ENCODE measurements around the gene HES3.

HES3 gene

DNA sequence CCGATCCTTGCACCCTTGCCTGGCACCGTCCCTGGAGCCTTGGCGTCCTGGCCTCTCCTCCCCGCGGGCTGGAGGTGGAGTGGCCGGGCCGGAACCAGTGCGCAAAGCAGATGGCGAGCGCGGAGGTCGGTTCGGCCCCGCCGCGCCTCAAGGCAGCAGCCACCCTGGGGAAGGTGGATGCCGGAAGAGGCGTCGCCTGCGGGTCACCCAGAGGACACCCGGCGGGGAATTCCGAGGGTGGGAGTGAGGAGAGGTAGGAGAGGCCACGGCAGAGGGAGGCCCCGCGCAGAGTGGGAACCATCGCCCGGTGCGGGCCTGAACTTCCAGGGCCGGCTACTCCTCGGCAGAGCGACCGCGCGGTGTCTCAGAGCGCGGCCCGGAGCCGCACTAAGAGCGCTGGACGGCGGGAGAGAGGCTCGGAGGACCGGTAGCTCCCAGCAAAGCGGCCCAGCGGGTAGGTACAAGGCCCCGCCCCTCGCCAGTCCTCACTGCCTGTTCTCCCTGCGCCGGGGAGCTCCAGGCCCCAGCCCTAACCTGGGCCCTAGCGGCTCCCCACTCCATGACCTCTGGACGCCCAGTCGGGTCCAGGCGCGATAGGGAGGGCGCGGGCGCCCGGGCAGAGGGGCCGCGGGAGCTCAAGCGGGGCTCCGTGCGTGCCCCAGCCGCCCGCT is 38.0 kb upstream of the HES3 start, which contains the start of gene RNF207:
RNF207 (plus strand) TSS at position 271 of the 671 bp plus-strand sequence. CDS start 417 bp downstream, outside the sequence.
- DNase-seq (ENCODE audit: extremely low read depth, low read depth), result no peak
- TF ChIP-seq, protein P1, sequence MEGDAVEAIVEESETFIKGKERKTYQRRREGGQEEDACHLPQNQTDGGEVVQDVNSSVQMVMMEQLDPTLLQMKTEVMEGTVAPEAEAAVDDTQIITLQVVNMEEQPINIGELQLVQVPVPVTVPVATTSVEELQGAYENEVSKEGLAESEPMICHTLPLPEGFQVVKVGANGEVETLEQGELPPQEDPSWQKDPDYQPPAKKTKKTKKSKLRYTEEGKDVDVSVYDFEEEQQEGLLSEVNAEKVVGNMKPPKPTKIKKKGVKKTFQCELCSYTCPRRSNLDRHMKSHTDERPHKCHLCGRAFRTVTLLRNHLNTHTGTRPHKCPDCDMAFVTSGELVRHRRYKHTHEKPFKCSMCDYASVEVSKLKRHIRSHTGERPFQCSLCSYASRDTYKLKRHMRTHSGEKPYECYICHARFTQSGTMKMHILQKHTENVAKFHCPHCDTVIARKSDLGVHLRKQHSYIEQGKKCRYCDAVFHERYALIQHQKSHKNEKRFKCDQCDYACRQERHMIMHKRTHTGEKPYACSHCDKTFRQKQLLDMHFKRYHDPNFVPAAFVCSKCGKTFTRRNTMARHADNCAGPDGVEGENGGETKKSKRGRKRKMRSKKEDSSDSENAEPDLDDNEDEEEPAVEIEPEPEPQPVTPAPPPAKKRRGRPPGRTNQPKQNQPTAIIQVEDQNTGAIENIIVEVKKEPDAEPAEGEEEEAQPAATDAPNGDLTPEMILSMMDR (IDR thresholded peaks at IDR 0.05; ENCODE audit: low read depth, low read length), result no peak

DNA sequence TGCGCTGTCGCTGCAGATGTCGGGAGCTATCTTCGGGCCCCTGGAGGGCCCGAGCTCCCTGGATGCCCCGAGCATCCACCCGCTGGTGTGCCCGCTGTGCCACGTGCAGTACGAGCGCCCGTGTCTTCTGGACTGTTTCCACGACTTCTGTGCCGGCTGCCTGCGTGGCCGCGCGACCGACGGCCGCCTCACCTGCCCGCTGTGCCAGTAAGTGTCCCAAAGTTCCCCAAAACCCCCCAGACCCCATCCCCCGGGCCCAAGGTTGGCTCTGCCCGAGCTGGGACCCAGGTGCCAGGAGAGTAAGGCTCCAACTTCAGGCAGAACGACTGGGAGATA is 37.5 kb upstream of the HES3 start:
- TF ChIP-seq, protein P1 (IDR thresholded peaks at IDR 0.05; ENCODE audit: low read depth, low read length), result no peak
- DNase-seq (ENCODE audit: extremely low read depth, low read depth), result no peak

DNA sequence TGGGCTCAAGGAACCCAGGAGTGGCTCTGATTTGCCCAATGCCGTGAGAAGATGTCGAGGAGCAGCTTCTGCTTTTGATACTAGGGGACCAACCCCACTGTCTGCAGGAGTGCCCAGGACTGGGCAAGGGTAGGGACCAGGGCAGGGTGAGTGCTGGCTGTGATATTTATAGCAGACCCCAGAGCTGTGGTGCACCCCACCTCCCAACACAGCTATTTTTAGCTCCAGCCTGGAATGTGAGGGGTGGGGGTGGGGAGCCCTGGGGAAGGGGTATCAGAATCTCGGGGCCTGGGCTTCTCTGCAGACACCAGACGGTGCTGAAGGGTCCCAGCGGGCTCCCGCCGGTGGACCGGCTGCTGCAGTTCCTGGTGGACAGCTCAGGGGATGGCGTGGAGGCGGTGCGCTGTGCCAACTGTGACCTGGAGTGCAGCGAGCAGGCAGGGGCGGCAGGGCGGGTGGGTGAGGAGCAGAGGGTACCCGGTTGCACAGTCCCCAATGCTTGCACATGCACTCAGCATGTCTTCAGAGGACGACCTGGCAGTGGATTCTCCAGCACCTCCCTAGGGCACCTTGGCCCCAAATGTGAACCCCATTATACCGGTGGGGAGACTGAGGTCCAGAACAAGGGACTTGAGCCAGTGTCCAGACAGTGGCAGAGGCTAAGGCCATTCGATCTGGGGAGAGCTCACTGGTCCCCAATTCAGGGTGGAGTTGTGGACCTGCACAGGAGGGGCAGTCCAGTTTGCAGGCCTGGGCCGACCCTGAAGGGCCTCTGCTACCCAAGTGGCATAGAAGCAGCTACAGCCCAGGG is 36.7 kb upstream of the HES3 start:
- no peak for DNase-seq (ENCODE audit: extremely low read depth, low read depth)
- TF ChIP-seq, protein P1 (IDR thresholded peaks at IDR 0.05; ENCODE audit: low read depth, low read length), result no peak

DNA sequence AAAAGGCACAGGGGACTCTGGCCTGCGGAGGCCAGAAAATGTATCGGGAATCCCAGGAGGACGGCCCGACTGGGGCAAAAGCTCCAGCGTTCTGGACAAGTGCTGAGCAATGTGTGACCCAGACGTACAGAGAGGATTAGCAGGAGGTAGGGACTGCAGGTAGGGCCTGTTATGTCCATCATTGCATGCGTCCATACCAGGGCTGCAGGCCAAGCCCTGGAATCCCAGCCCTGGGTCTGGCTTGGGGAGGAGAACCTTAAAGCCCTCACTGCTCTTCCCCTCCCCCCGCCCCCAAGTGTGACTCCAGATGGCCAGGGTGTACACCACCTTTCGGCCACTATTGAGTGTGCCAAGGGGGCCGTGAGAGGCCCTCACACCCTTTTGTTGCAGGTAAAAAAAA is 36.1 kb upstream of the HES3 start:
- TF ChIP-seq, protein P1 (IDR thresholded peaks at IDR 0.05; ENCODE audit: low read depth, low read length), result no peak
- no peak for DNase-seq (ENCODE audit: extremely low read depth, low read depth)

DNA sequence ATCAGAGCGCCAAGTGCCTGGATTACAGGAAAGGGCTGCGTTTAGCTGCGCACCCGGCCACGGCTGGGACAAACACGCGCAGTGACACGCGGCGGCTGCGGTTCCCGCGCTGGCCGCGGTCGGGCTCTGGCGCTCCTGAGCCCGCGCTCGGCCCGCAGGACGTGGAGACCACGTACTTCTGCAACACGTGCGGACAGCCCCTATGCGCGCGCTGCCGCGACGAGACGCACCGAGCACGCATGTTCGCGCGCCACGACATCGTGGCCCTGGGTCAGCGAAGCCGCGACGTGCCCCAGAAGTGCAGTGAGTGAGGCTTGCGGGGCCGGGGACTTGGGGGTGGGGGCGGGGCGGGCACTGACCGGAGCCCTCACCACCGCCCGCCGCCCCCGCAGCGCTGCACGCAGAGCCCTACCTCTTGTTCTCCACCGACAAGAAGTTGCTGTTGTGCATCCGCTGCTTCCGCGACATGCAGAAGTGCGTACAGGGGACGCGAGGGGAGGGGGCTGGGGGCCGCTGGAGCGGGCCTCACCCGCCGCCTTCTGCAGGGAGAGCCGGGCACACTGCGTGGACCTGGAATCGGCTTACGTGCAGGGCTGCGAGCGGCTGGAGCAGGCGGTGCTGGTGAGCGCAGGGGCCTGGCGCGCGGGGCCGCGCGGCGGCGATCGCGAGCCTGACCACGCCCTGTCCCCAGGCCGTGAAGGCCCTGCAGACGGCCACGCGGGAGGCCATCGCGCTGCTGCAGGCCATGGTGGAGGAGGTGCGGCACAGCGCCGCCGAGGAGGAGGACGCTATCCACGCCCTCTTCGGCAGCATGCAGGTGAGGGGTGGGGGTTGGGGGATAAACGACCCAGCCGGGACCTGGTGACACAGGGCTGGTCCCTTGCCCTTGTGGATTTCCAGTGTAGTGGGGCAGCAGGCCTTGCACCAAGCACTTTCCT is 35.0 kb upstream of the HES3 start:
- no peak for DNase-seq (ENCODE audit: extremely low read depth, low read depth)
- TF ChIP-seq, protein P1 (IDR thresholded peaks at IDR 0.05; ENCODE audit: low read depth, low read length), result peak; percentile 30

DNA sequence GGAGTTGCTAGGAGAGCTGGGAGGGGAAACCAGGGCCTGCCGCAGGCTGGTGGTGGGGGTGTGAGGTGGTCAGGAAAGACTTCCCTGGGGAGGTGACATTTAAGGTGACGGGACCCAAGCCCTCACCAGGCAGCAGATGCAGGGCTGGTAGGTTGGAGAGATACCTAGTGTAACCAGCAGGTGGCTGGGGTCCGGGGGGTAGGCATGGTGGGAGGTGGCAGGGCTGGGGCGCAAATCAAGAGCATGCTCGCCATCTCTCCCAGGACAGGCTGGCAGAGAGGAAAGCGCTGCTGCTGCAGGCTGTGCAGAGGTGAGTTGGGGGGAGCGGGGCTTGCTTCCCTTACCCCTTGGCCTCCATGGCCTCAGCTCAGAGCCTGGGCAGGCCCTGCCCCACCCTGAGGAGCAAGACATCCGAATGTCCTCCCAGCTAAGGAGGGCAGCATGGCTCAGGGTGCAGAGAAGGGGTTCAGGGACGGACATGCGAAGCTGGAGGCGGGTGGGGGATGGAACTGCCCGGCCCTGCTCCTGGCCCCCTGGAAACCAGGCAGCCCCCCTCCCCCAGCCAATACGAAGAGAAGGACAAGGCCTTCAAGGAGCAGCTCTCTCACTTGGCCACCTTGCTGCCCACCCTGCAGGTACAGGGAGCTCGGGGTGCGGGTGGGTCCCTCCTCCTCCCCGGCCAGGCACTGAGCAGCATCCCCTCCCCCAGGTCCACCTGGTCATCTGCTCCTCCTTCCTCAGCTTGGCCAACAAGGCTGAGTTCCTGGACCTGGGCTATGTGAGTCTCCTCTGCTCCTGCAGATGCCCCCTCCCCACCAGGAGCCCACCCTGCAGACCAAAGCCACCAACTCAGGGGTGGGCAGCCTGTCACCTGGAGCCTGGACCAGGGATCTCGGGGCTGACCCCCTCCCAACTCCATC is 34.1 kb upstream of the HES3 start:
- no peak for DNase-seq (ENCODE audit: extremely low read depth, low read depth)
- TF ChIP-seq, protein P1 (IDR thresholded peaks at IDR 0.05; ENCODE audit: low read depth, low read length), result peak; percentile 12
